Fibroblast of lung (primary cell): Measurements from ENCODE around the gene FAM107B.

Experiments
- CTCF ChIP-seq, 2 donors: IDR thresholded peaks in 1 of 2; conservative IDR thresholded peaks in 1 of 2; 1 replicate in 1 of 2; 2 replicates in 1 of 2; pipeline ENCODE4 v1.5.1; 2011 to 2012; ENCODE audit warnings: low read length in 2 of 2, control low read depth in 1 of 2, inconsistent platforms in 1 of 2, low read depth in 1 of 2, mild to moderate bottlenecking in 1 of 2
- EZH2 ChIP-seq: IDR thresholded peaks from 2 replicates; pipeline ENCODE4 v1.5.1; 2012; ENCODE audit warnings: low read length, control low read depth, mild to moderate bottlenecking; ENCODE audit errors: missing control alignments

DNA sequence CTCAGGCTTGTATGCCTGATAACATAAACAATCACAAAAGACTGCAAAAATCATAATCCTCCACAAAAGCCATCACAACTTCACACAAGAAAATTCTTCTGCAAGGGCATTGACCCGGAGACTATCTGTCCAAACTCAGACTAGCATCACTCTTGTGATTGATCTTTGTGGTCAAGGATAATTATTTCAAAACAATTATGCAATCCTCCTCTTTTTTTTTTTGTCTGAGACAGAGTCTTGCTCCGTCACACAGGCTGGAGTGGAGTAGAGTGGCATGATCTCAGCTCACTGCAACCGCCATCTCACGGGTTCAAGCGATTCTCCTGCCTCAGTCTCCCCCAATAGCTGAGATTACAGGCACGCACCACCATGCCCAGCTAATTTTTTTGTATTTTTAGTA lies 41.0 kb upstream of the FAM107B start:
- TF ChIP-seq CTCF (conservative IDR thresholded peaks at IDR 0.05 in 1 of 2, IDR thresholded peaks at IDR 0.05 in 1 of 2; ENCODE audit: low read depth in 1 of 2, low read length in 2 of 2) (no peak), EZH2 (no peak)
